HepG2 (cell line): ENCODE data around the gene KCTD16.

Source experiments
- BCLAF1 ChIP-seq: fragments of 450-650 bp; IDR thresholded peaks from 2 replicates; pipeline ENCODE4 v1.6.1; 2017; ENCODE audit warnings: mild to moderate bottlenecking
- BHLHE40 ChIP-seq: IDR thresholded peaks from 2 replicates; pipeline ENCODE4 v1.6.1; 2011; ENCODE audit warnings: low read length, improper control_type of control experiment
- CHD4 ChIP-seq: fragments of 200-600 bp; sonication (generic); IDR thresholded peaks from 2 replicates; pipeline ENCODE4 v1.7.0; 2017; ENCODE audit warnings: mild to moderate bottlenecking, low read length, borderline replicate concordance
- CTCF ChIP-seq: sonication (generic); formaldehyde crosslinking; IDR thresholded peaks from 2 replicates; pipeline ENCODE4 v1.5.0; 2020; ENCODE audit warnings: mild to moderate bottlenecking, missing genetic modification reagents, moderate library complexity
- PAWR ChIP-seq: sonication (generic); formaldehyde crosslinking; IDR thresholded peaks from 2 replicates; pipeline ENCODE4 v1.4.0; 2020; ENCODE audit warnings: missing genetic modification reagents, mild to moderate bottlenecking, borderline replicate concordance
- POLR2A ChIP-seq, 2 experiments: IDR thresholded peaks; 2 replicates each; pipeline ENCODE4 v1.6.1; 2011; ENCODE audit warnings: low read depth in 2 of 2, low read length in 2 of 2, mild to moderate bottlenecking in 1 of 2, moderate library complexity in 1 of 2; ENCODE audit not compliant: insufficient read depth in 1 of 2
- RFX1 ChIP-seq: fragments of 450-650 bp; IDR thresholded peaks from 2 replicates; pipeline ENCODE4 v1.6.1; 2017
- TBP ChIP-seq: sonication (generic); formaldehyde crosslinking; IDR thresholded peaks from 2 replicates; pipeline ENCODE4 v1.5.0; 2020; ENCODE audit warnings: missing genetic modification reagents

GRCh38 chr5:144448457-144448856, 277.8 kb downstream of the KCTD16 start:
- TF ChIP-seq POLR2A (IDR thresholded peaks at IDR 0.05; ENCODE audit: insufficient read depth in 1 of 2, low read depth in 2 of 2, low read length in 2 of 2) (no peak), CTCF (CRISPR knock-in tag) (no peak), BCLAF1 (no peak), PAWR (CRISPR knock-in tag) (no peak), TBP (CRISPR knock-in tag) (no peak), BHLHE40 (no peak), CHD4 (no peak), RFX1 (no peak)
